IPS DF 6.9 (cell line): ENCODE measurements around the gene CDK18.

Experiments
- DNase-seq: peaks from one replicate; pipeline ENCODE4 v3.0.0-alpha.2; 2013; ENCODE audit warnings: low read depth, low spot score
- H3K27ac ChIP-seq: one replicate; pipeline ENCODE4 v1.5.1; 2013; ENCODE audit warnings: low read length, control low read depth
- H3K27me3 ChIP-seq: 2 replicates; pipeline ENCODE4 v1.6.1; 2013; ENCODE audit warnings: mild to moderate bottlenecking, low read length; ENCODE audit not compliant: control insufficient read depth, insufficient read depth
- H3K36me3 ChIP-seq: 2 replicates; pipeline ENCODE4 v1.6.1; 2013; ENCODE audit warnings: low read length; ENCODE audit not compliant: control insufficient read depth, insufficient read depth
- H3K4me1 ChIP-seq: 2 replicates; pipeline ENCODE4 v1.6.1; 2013; ENCODE audit warnings: low read length; ENCODE audit not compliant: control insufficient read depth, insufficient read depth
- H3K4me3 ChIP-seq: 2 replicates; pipeline ENCODE4 v1.5.1; 2013; ENCODE audit warnings: mild to moderate bottlenecking, low read length
- H3K9me3 ChIP-seq: 2 replicates; pipeline ENCODE4 v1.6.1; 2013; ENCODE audit warnings: low read length, inconsistent platforms; ENCODE audit not compliant: control insufficient read depth, insufficient read depth
- WGBS: extraction: QIAGEN DNeasy Blood & Tissue Kit; methylation state at CpG from one replicate; pipeline ENCODE4 v1.1.7; 2013; ENCODE audit warnings: mixed read lengths, missing lambda C conversion rate; ENCODE audit not compliant: insufficient read length, insufficient coverage; 5-methylcytosine and 5-hydroxymethylcytosine counted together

Gene CDK18

DNA sequence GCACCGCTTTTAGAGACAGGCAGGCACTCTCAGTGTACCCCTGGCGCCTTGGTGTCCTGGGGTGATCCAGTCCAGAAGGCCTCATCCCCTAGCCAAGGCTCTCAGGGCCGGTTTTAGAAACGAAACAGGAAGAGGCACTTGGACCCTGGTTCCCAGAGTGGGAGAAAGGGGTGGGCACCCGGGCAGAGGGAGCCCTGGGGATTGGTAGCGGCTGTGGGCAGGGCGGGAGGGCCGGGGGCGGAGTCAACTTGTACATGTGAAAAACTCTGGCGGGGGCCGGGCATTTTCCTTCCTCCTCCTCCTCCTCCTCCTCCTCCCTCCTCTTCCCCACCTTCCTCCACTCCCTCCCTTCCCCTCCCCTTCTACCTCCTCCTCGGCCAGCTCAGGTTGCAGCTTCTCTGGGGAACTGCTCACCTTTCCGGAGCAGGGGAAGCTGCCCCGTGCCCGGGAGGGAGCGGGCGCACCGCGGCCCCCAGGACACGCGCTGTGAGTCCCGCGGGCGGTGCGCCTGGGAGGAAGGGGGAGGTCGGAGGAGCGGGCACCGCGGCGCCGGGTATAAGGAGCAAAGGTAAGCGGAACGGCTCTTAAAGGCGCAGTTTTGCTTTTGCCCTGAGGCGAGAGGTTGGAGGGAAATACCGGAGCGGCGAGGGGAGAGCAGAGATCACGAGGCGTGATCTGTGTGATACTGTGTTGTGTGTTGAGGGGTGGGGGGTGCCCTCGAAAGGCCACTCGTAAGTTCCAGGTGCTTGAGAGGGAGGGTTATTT lies at the start of gene CDK18:
Gene CDK18, plus strand, starts transcription at position 359 of the 765 bp plus-strand sequence. CDS start 18,499 bp downstream, outside the sequence.
- no CpG with 5 or more reads among the region's 42 CpGs for WGBS
- no peaks in the 10 kb centered on the region for H3K9me3 ChIP-seq
- H3K4me1 ChIP-seq: peaks cover 10% of the 10 kb centered on the region
- peak; percentile 64 for DNase-seq
- H3K36me3 ChIP-seq: 0 out of 2 replicates have a peak, but pooled peaks cover 2% of the 10 kb centered on the region
- H3K27me3 ChIP-seq: no peaks in the 10 kb centered on the region
- H3K27ac ChIP-seq: no peak within 1 kb of the TSS
- H3K4me3 ChIP-seq: peak within 1 kb of the TSS; percentile 80; the same call in 1 of the 2 replicates

GRCh38 chr1:205454903-205455335 lies 49.5 kb upstream of the CDK18 start:
- Histone ChIP-seq H3K4me1 (peaks cover 18% of the 10 kb centered on the region), H3K27ac (no peak overlapping the region), H3K4me3 (peak overlapping the region; percentile 67; the same call in 1 of the 2 replicates), H3K36me3 (no peaks in the 10 kb centered on the region), H3K27me3 (no peaks in the 10 kb centered on the region), H3K9me3 (no peaks in the 10 kb centered on the region)
- WGBS: no CpG with 5 or more reads among the region's 6 CpGs
- DNase-seq: no peak

DNA sequence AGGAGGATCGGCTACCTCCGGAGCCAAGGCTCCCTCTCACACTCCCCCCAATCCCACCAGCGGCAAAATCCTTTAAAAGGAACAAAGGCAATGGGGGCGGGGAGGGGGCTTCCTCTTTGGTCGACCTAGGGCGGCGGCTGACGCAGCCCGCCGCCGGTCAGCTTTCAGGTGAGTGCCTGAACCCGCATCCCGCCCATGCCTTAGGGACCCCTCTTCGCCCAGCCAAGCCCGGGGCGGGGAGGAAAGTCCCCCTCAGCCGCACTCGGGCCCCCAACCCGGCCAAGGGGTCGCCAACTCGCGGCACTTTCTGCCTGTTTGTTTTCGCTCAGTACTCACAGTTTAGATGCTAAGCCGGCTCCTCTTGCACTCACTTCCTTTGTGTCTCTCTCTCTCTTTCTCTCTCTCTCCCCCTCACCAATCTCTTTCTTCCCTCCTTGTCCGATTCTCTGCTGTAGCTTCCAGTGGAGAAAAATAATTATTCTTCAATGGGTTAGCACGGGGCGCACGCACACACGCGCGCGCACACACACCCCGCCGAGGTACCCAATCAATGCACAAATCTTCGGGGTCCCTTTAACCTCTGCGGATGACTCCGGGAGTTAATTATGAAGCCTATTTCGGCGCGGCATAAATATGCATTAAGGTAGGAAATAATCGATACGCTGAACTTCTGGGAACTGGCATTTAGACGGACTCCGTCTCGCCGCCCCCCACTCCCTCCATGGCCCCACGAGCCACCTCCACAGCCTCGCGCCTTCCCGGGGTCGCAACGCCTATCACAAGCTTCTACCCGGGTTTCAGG lies 48.7 kb upstream of the CDK18 start, which contains the start of gene BLACAT1:
Gene BLACAT1, minus strand, starts transcription at position 465 of the 802 bp plus-strand sequence.
- no peaks in the 10 kb centered on the region for H3K9me3 ChIP-seq
- WGBS: no CpG with 5 or more reads among the region's 53 CpGs
- H3K27ac ChIP-seq: no peak within 1 kb of the TSS
- no peak for DNase-seq
- peaks cover 13% of the 10 kb centered on the region for H3K4me1 ChIP-seq
- H3K27me3 ChIP-seq: no peaks in the 10 kb centered on the region
- H3K36me3 ChIP-seq: no peaks in the 10 kb centered on the region
- H3K4me3 ChIP-seq: peak within 1 kb of the TSS; percentile 67

DNA sequence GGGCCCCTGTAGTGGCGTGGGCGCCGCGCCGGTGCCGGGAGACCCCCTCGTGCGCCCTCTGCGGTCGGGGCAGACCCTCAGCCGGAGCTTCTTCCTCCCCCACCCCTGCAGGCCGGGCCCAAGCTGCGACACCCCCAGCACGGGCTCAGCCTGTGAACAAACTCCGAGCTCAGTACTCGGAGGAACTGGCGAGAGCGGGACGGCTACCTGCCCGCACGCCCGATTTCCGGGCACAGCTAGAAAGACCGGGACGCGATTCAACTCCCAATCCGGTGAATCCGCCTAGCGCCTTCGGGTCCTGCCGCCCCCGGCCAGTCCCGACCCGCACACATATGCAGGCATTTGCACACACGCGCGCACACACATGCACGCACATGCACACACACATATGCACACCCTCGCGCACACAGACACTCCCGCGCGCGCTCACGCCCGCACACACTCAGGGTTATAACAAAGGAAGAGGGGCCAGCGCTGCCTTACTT lies 48.0 kb upstream of the CDK18 start:
- WGBS: no CpG with 5 or more reads among the region's 47 CpGs
- DNase-seq: no peak
- Histone ChIP-seq H3K36me3 (no peaks in the 10 kb centered on the region), H3K27ac (no peak overlapping the region), H3K4me1 (peaks cover 10% of the 10 kb centered on the region), H3K4me3 (peak overlapping the region; percentile 67), H3K9me3 (no peaks in the 10 kb centered on the region), H3K27me3 (no peaks in the 10 kb centered on the region)

GRCh38 chr1:205456868-205457745 lies 47.4 kb upstream of the CDK18 start:
- peaks cover 7% of the 10 kb centered on the region for H3K4me1 ChIP-seq
- H3K4me3 ChIP-seq: peak overlapping the region; percentile 67
- no peaks in the 10 kb centered on the region for H3K9me3 ChIP-seq
- no peak overlapping the region for H3K27ac ChIP-seq
- H3K36me3 ChIP-seq: no peaks in the 10 kb centered on the region
- no peak for DNase-seq
- WGBS: no CpG with 5 or more reads among the region's 74 CpGs
- H3K27me3 ChIP-seq: no peaks in the 10 kb centered on the region

DNA sequence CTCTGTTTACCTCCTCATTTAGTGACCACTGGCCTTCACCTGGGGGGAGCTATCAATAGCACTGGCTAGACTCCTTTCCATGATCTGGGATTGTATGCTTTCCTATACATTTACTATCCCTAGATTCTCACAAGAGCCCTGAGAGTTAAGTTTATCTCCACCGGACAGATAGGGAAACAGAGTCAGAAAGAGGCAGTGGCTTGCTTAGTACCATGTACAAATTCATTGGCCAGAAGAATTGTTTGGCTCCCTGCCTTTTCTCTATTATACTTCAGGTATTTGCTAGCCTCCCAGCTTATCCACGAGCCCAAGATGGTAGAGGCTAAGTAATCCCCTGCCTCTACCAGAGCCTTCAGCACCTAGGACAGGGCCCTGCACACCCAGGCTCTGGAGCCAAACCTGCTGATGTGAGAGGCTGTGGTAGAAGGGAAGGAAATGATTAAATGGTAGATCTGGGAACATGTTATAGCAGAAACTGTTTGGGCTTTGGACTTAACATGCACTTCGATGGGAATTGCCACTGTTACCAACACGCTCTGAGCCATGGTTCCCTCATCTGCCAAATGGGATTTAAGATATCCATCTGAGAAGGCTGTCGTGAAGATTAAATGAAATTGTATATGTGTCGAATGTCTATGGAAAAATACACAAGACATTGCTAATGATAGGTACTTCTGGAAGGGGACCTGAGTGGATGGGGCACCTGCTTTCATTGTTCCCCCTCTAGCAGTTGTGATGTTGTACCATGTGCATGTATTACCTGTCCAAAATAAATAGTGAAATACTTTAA lies 45.5 kb upstream of the CDK18 start:
- H3K4me1 ChIP-seq: peaks cover 5% of the 10 kb centered on the region; the same call in 1 of the 2 replicates
- no peaks in the 10 kb centered on the region for H3K27me3 ChIP-seq
- DNase-seq: no peak
- no peaks in the 10 kb centered on the region for H3K9me3 ChIP-seq
- H3K27ac ChIP-seq: no peak overlapping the region
- no CpG with 5 or more reads among the region's 6 CpGs for WGBS
- H3K36me3 ChIP-seq: no peaks in the 10 kb centered on the region
- H3K4me3 ChIP-seq: no peak overlapping the region

DNA sequence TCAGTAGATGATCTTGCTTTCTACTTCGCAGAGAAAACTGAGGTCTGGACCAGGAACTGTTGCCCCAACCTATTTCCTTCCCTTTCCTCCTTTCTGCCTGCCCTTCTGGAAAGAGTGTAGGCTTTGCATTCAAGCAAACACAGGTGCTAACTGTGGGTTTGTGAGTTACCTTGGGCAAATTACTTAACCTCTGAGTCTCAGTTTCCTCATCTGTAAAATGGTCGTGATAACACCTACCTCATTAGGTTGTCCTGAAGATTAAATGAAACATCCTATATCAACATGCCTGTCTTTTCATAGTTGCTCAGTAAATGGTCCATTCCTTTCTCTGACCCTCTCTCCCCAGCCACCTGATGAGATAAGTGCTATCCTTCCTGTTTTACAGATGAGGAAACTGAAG lies 39.1 kb upstream of the CDK18 start:
- no peak for DNase-seq
- no peaks in the 10 kb centered on the region for H3K9me3 ChIP-seq

GRCh38 chr1:205466595-205467220 lies 37.8 kb upstream of the CDK18 start:
- no peaks in the 10 kb centered on the region for H3K9me3 ChIP-seq
- no peak overlapping the region for H3K27ac ChIP-seq
- no peak for DNase-seq
- no peaks in the 10 kb centered on the region for H3K36me3 ChIP-seq
- no peaks in the 10 kb centered on the region for H3K27me3 ChIP-seq
- WGBS: no CpG with 5 or more reads among the region's 7 CpGs
- H3K4me3 ChIP-seq: no peak overlapping the region
- no peaks in the 10 kb centered on the region; the same call in none of the 2 replicates for H3K4me1 ChIP-seq

More for the DNA sequence above, 39.1 kb upstream of the CDK18 start:
- H3K4me1 ChIP-seq: no peaks in the 10 kb centered on the region; the same call in none of the 2 replicates
- no peak overlapping the region for H3K27ac ChIP-seq
- WGBS: no CpG with 5 or more reads among the region's 2 CpGs
- H3K36me3 ChIP-seq: no peaks in the 10 kb centered on the region
- no peak overlapping the region for H3K4me3 ChIP-seq
- no peaks in the 10 kb centered on the region for H3K27me3 ChIP-seq

GRCh38 chr1:205470131-205470530 lies 34.3 kb upstream of the CDK18 start:
- no peak for DNase-seq
- Histone ChIP-seq H3K27ac (no peak overlapping the region), H3K4me1 (peaks cover 2% of the 10 kb centered on the region), H3K9me3 (no peaks in the 10 kb centered on the region), H3K4me3 (no peak overlapping the region), H3K27me3 (no peaks in the 10 kb centered on the region), H3K36me3 (no peaks in the 10 kb centered on the region)
- no CpG with 5 or more reads among the region's 6 CpGs for WGBS
